Calu3 (cell line): ENCODE results near the gene TPI1. TPM values are rescaled to one million over a fixed set of nuclear protein-coding genes. Genes with fewer than 3 reads are reported as not detected.
"Not testable (repeated sequence)": the region's sequence is repeated elsewhere in the genome, so short reads cannot be mapped to it uniquely, and the experiment has no call there.

Experiments
- BruUV-seq: library from RNA; stranded (reverse); fragments of 400-500 nt; replicated peaks from 2 replicates; lab custom pipeline; 2021; lab: Mats Ljungman, UMichigan
- CTCF ChIA-PET: fragments of 300-600 bp; sonication (Branson Sonifier 250); formaldehyde crosslinking; loops from one replicate; lab custom pipeline; 2022; ENCODE audit warnings: antibody characterized with exemption; lab: Charles Lee
- DNase-seq: peaks from one replicate; pipeline ENCODE4 v3.0.0; 2022
- H3K27ac Mint-ChIP-seq: one replicate; pipeline ENCODE4 v1.8.0; 2022; ENCODE audit warnings: mixed read lengths; ENCODE audit not compliant: unreplicated experiment
- H3K27me3 Mint-ChIP-seq: one replicate; pipeline ENCODE4 v1.8.0; 2022; ENCODE audit warnings: mixed read lengths; ENCODE audit not compliant: unreplicated experiment
- H3K36me3 Mint-ChIP-seq: one replicate; pipeline ENCODE4 v1.8.0; 2022; ENCODE audit warnings: mild to moderate bottlenecking, moderate library complexity, mixed read lengths; ENCODE audit not compliant: insufficient read depth, unreplicated experiment
- H3K4me1 Mint-ChIP-seq: one replicate; pipeline ENCODE4 v1.8.0; 2022; ENCODE audit warnings: mild to moderate bottlenecking, low read depth, mixed read lengths; ENCODE audit not compliant: unreplicated experiment
- H3K4me3 Mint-ChIP-seq: one replicate; pipeline ENCODE4 v1.8.0; 2022; ENCODE audit warnings: mild to moderate bottlenecking, low read depth, moderate library complexity, mixed read lengths; ENCODE audit not compliant: unreplicated experiment
- H3K9me3 Mint-ChIP-seq: one replicate; pipeline ENCODE4 v1.8.0; 2022; ENCODE audit warnings: low read depth, mixed read lengths; ENCODE audit not compliant: unreplicated experiment
- intact Hi-C: fragments of 100-400 bp; cut with micrococcal nuclease; formaldehyde crosslinking; loops from one replicate; pipeline ENCODE4 v1.10.0; 2022; ENCODE audit not compliant: unreplicated experiment
- total RNA-seq: library from RNA; stranded (reverse); gene quantifications from 2 replicates; pipeline ENCODE4 v1.2.3, GENCODE V29; 2022
- TF ChIP-seq, protein P1 (sequence below): fragments of 200-600 bp; IDR thresholded peaks from one replicate; pipeline ENCODE4 v1.8.0; 2022; ENCODE audit warnings: antibody characterized with exemption; ENCODE audit not compliant: unreplicated experiment

Gene TPI1
- total RNA-seq, 1 experiment from 2014 or later = 608 TPM

- BruUV-seq = no TSS peak
- Mint-ChIP-seq H3K27me3 (no peaks in the 10 kb centered on the region), H3K9me3 (no peaks in the 10 kb centered on the region), H3K4me1 (peaks cover 37% of the 10 kb centered on the region), H3K36me3 (peaks cover 75% of the 10 kb centered on the region), H3K27ac (peak overlapping the region; percentile 91), H3K4me3 (peak overlapping the region; percentile 88)
- intact Hi-C loops = loop anchor here (5.0 kb wide), 2 partner anchors 60 to 75 kb away; partner anchors contain the start of genes ATN1, C12orf57 and RNU7-1
- TF ChIP-seq, protein P1, sequence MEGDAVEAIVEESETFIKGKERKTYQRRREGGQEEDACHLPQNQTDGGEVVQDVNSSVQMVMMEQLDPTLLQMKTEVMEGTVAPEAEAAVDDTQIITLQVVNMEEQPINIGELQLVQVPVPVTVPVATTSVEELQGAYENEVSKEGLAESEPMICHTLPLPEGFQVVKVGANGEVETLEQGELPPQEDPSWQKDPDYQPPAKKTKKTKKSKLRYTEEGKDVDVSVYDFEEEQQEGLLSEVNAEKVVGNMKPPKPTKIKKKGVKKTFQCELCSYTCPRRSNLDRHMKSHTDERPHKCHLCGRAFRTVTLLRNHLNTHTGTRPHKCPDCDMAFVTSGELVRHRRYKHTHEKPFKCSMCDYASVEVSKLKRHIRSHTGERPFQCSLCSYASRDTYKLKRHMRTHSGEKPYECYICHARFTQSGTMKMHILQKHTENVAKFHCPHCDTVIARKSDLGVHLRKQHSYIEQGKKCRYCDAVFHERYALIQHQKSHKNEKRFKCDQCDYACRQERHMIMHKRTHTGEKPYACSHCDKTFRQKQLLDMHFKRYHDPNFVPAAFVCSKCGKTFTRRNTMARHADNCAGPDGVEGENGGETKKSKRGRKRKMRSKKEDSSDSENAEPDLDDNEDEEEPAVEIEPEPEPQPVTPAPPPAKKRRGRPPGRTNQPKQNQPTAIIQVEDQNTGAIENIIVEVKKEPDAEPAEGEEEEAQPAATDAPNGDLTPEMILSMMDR = no peak
- DNase-seq = peak; percentile 17
- CTCF ChIA-PET = interaction anchor here (0.7 to 1.0 kb wide), 3 partner anchors 15 to 571 kb away, joined by 4 to 6 read pairs (median 5); partner anchors contain the start of gene USP5
These were observed 365 bp upstream of the TPI1 start for GRCh38 chr12:6866920-6867412.

DNA sequence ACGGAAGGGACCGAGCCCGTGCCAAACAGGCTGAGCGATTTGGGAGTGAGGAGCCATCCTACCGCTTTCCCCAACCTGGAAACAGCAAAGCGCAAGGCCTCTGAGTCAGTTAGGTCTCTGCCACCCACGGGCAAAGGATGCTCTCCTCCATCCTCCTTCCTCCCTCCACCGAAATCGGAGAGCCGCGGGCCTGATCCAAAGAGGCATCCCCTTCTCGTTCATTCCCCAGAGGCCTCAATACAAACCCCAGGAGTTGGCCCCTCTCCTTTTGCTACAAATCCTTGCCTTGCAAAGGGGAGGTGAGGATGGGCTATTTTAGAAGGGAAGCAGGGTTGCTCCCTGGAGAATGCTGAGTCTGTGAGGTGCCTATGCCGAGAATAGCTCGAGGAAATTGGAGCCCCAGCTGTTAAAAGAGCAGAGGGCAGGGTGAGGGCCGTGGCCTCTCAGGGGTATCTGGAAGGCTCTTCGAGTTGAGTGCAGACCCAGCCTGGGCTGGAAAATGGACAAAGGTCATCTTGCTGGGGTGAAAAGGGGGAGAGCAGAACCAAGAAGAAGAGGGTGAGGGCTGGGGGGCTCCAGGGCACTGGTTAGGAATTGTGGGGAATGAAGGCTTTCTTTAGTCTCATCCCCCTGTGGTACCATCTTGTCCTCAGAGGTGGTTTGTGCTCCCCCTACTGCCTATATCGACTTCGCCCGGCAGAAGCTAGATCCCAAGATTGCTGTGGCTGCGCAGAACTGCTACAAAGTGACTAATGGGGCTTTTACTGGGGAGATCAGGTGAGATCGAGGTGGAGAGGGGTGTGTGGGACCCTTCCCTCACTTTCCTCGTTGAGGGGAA lies 1.1 kb downstream of the TPI1 start:
- peak overlapping the region; percentile 88 for H3K4me3 Mint-ChIP-seq
- CTCF ChIA-PET = interaction anchor here (0.9 to 2.0 kb wide), 7 partner anchors 16 to 96 kb away, joined by 3 to 24 read pairs (median 15); partner anchors contain the start of genes CDCA3, ENO2 and USP5
- peaks cover 43% of the 10 kb centered on the region for H3K4me1 Mint-ChIP-seq

DNA sequence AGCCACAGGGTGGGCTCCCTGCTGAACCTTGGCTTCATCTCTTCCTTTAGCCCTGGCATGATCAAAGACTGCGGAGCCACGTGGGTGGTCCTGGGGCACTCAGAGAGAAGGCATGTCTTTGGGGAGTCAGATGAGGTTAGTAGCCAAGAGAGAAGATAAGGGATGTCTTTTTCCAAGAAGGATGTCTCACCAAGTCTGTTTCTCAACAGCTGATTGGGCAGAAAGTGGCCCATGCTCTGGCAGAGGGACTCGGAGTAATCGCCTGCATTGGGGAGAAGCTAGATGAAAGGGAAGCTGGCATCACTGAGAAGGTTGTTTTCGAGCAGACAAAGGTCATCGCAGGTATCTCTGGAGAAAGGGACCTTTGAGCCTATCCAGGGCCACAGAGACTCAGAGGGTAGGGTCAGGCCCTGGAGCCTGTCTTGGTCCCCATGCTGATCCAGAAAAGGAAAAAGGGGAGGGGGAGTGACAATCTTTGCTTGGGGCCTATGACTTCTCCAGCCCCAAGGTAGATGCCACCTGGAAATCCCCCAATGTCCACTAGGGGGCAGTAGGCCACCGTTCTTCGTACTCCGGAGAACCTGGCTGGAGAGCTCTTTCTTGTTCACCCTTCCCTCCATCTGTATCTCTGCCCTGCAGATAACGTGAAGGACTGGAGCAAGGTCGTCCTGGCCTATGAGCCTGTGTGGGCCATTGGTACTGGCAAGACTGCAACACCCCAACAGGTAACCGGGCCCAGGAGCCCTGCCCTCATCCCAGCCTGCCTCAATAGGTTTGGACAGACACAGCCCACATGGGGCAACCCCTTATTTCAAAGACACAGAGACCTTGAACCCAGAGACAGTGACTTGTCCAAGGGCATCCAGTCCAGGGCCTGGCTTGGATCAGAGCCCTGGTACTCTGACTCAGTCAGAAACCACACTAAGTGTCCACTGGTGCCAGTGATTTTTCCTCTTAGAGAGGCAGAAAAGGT lies 2.0 kb downstream of the TPI1 start:
- intact Hi-C loops = loop anchor here (5.0 kb wide), 2 partner anchors 58 to 73 kb away; partner anchors contain the start of genes ATN1, C12orf57 and RNU7-1
- peak; percentile 91 for DNase-seq

More for the DNA sequence above, 1.1 kb downstream of the TPI1 start:
- TF ChIP-seq, protein P1 = no peak
- Mint-ChIP-seq H3K36me3 (peaks cover 81% of the 10 kb centered on the region), H3K27me3 (no peaks in the 10 kb centered on the region), H3K9me3 (no peaks in the 10 kb centered on the region), H3K27ac (peak overlapping the region; percentile 91)
- no peak for DNase-seq
- BruUV-seq = no TSS peak
- intact Hi-C loops = loop anchor here (5.0 kb wide), 2 partner anchors 59 to 74 kb away; partner anchors contain the start of genes ATN1, C12orf57 and RNU7-1

DNA sequence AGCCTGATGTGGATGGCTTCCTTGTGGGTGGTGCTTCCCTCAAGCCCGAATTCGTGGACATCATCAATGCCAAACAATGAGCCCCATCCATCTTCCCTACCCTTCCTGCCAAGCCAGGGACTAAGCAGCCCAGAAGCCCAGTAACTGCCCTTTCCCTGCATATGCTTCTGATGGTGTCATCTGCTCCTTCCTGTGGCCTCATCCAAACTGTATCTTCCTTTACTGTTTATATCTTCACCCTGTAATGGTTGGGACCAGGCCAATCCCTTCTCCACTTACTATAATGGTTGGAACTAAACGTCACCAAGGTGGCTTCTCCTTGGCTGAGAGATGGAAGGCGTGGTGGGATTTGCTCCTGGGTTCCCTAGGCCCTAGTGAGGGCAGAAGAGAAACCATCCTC lies 3.0 kb downstream of the TPI1 start:
- H3K9me3 Mint-ChIP-seq, H3K27me3 Mint-ChIP-seq, DNase-seq, intact Hi-C loops: not testable (repeated sequence)
- CTCF ChIA-PET = interaction anchor here (1.7 to 3.1 kb wide), 3 partner anchors 21 to 55 kb away, joined by 22 to 31 read pairs (median 24); no protein-coding TSS in a partner anchor
- TSS peak; percentile 53 for BruUV-seq
- H3K27ac Mint-ChIP-seq = peak overlapping the region; percentile 89
- peak overlapping the region; percentile 88 for H3K4me3 Mint-ChIP-seq
- peaks cover 43% of the 10 kb centered on the region for H3K4me1 Mint-ChIP-seq
- peaks cover 87% of the 10 kb centered on the region for H3K36me3 Mint-ChIP-seq

More for the DNA sequence above, 2.0 kb downstream of the TPI1 start:
- Mint-ChIP-seq H3K27me3 (no peaks in the 10 kb centered on the region), H3K4me3 (peak overlapping the region; percentile 88), H3K4me1 (peaks cover 43% of the 10 kb centered on the region), H3K27ac (peak overlapping the region; percentile 91), H3K9me3 (no peaks in the 10 kb centered on the region), H3K36me3 (peaks cover 87% of the 10 kb centered on the region)
- TF ChIP-seq, protein P1 = peak; percentile 92
- BruUV-seq = no TSS peak
- CTCF ChIA-PET = interaction anchor here (0.6 to 2.0 kb wide), 13 partner anchors 11 to 180 kb away, joined by 3 to 24 read pairs (median 9); partner anchors contain the start of genes C12orf57, CDCA3, ENO2 and RNU7-1
